Measurements from ENCODE around the gene ABI1.
A peak's percentile ranks its signal among the peaks of the same experiment; 100 is the strongest.

Gene ABI1

DNA sequence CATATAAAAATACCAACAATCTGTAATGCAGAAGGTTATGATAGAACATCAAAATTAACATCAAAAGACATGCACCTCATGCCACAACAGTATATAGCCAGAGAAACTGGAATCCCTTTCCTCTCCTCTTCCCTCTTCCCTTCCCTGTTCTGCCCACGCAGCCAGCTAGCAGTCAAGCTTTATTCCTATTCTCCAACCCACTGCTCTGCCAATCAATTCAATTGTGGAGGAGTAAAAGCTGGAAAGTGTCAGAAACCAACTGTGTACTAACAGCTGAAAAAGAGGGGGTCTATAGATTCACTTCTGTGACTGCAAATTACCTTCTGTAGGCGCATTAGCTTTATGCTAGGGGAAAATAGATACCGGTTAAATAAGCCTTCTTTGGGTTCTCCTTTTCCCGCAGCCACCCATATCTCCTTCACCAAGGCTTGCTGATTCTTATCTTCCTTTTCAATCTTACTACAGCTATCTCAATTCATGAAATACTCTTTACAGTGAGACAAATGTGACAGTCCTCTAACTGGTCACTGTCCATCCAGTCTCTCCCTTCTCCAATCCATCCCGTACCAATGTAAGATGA is 16.3 kb downstream of the ABI1 start:
- TF ChIP-seq, protein P1, sequence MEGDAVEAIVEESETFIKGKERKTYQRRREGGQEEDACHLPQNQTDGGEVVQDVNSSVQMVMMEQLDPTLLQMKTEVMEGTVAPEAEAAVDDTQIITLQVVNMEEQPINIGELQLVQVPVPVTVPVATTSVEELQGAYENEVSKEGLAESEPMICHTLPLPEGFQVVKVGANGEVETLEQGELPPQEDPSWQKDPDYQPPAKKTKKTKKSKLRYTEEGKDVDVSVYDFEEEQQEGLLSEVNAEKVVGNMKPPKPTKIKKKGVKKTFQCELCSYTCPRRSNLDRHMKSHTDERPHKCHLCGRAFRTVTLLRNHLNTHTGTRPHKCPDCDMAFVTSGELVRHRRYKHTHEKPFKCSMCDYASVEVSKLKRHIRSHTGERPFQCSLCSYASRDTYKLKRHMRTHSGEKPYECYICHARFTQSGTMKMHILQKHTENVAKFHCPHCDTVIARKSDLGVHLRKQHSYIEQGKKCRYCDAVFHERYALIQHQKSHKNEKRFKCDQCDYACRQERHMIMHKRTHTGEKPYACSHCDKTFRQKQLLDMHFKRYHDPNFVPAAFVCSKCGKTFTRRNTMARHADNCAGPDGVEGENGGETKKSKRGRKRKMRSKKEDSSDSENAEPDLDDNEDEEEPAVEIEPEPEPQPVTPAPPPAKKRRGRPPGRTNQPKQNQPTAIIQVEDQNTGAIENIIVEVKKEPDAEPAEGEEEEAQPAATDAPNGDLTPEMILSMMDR (IDR thresholded peaks at IDR 0.05; ENCODE audit: low read depth, low read length, missing control alignments) = no peak
- H3K4me3 ChIP-seq (ENCODE audit: low read depth, low read length) = no peak overlapping the region
- in situ Hi-C loops (cut with HindIII; ENCODE audit: low sequenced_read_pairs) = loop anchor here (5.0 kb wide), 1 partner anchor 87 kb away; no protein-coding TSS in a partner anchor
- DNase-seq (ENCODE audit: low read depth) = no peak

DNA sequence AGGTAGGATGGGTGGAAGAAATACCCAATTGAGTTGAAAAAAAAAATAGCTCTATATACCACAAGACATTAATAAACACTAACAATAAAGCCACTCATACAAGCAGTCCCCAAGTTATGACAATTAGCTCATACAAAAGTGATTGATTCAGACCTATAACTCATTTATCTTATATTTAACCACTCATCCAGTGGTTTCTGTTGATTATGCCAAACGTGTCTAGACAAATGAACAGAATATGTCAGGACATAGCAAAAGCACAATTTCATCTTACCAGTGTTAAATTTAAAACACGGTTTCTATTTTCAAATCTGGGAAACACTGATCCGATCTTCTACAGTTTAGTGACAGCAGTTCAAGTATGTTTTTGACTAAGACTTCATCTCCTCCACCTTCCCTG is 17.0 kb downstream of the ABI1 start:
- in situ Hi-C loops (cut with HindIII; ENCODE audit: low sequenced_read_pairs) = loop anchor here (5.0 kb wide), 1 partner anchor 86 kb away; no protein-coding TSS in a partner anchor
- DNase-seq (ENCODE audit: low read depth) = no peak
- TF ChIP-seq, protein P1 (IDR thresholded peaks at IDR 0.05; ENCODE audit: low read depth, low read length, missing control alignments) = no peak
- no peak overlapping the region for H3K4me3 ChIP-seq (ENCODE audit: low read depth, low read length)

DNA sequence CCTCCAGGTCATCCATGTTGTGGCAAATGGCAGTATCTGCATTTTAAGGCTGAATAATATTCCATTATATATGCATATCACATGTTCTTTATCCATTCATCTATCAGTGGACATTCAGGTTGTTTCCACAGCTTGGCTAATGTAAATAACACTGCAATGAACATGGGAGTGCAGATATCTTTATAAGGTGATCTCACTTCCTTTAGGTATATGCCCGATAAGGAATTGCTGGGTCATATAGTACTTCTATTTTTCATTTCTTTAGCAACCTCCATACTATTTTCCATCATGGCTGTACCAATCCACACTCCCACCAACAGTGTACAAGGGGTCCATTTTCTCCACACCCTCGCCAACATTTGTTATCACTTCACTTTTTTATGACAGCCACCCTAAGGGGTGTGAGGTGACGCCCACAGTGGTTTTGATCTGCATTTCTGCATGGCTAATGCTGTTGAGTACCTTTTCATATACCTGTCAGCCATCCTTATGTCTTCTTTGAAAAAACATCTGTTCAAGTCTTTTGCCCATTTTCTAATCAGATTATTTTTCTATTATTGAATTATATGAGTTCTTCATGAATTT is 18.9 kb downstream of the ABI1 start:
- H3K4me3 ChIP-seq (ENCODE audit: low read depth, low read length) = no peak overlapping the region
- in situ Hi-C loops (cut with HindIII; ENCODE audit: low sequenced_read_pairs) = loop anchor here (5.0 kb wide), 1 partner anchor 85 kb away; no protein-coding TSS in a partner anchor
- DNase-seq (ENCODE audit: low read depth) = no peak
- TF ChIP-seq, protein P1 (IDR thresholded peaks at IDR 0.05; ENCODE audit: low read depth, low read length, missing control alignments) = no peak

DNA sequence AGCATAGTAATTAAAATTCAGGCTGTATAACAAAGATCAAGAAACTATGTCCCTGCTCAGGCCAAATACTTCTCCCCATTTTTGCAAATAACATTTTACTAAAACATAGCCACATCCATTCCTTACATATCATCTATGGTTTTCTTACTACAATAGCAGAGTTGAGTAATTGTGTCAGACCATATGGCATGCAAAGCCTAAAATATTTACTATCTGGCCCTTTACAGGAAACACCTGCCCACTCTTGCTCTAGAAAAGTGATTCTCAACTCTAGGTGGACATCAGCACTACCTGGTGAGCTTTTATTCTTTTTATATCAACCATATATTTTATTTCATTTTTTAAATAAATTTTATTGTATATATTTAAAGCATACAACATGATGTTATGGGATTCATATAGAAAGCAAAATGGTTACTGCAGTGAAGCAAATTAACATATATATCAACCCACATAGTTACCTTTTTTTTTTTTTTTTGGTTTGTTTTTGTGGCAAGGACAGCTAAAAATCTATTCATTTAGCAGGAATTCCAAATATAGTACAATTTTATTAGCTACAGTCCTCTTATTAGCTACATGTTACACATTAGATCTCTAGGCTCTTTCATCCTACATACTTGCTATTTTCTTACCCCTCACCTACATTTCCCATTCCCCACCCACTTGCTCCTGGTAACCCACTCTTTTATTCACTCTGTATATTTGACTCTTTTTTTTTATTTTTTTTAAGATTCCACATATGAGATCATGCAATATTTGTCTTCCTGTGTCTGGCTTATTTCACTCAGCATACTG is 19.6 kb downstream of the ABI1 start:
- TF ChIP-seq, protein P1 (IDR thresholded peaks at IDR 0.05; ENCODE audit: low read depth, low read length, missing control alignments) = no peak
- in situ Hi-C loops (cut with HindIII; ENCODE audit: low sequenced_read_pairs) = loop anchor here (5.0 kb wide), 1 partner anchor 84 kb away; no protein-coding TSS in a partner anchor

DNA sequence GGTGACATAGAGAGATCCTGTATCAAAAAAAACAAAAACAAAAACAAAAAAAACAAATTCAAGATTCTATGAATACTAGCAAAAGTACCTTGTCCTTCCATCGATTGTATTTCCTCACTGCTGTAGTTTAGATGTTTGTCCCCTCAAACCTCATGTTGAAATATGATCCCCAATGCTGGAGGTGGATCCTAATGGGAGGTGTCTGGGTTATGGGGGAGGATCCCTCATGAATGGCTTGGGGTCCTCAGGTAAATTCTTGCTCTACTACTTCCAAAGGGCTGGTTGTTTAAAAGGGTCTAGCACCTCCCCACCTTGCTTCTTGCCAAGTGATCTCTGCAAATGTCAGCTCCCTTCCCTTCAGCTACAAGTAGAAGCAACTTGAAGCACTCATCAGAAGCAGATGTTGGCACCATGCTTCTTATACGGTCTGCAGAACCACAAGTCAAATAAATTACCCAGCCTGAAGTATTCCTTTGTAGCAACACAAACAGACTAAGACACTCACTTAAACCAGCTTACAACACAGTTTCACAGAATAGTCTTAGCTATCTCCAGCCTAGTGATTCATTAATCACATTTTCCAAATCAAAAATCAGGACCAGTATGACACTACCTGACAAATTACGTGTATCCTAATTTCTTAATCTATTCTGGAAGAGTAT is 20.7 kb downstream of the ABI1 start:
- TF ChIP-seq, protein P1 (IDR thresholded peaks at IDR 0.05; ENCODE audit: low read depth, low read length, missing control alignments) = no peak
- peak; percentile 13 for DNase-seq (ENCODE audit: low read depth)
- in situ Hi-C loops (cut with HindIII; ENCODE audit: low sequenced_read_pairs) = loop anchor here (5.0 kb wide), 1 partner anchor 83 kb away; no protein-coding TSS in a partner anchor
- H3K4me3 ChIP-seq (ENCODE audit: low read depth, low read length) = no peak overlapping the region

More for the DNA sequence above, 19.6 kb downstream of the ABI1 start:
- no peak overlapping the region for H3K4me3 ChIP-seq (ENCODE audit: low read depth, low read length)
- no peak for DNase-seq (ENCODE audit: low read depth)

DNA sequence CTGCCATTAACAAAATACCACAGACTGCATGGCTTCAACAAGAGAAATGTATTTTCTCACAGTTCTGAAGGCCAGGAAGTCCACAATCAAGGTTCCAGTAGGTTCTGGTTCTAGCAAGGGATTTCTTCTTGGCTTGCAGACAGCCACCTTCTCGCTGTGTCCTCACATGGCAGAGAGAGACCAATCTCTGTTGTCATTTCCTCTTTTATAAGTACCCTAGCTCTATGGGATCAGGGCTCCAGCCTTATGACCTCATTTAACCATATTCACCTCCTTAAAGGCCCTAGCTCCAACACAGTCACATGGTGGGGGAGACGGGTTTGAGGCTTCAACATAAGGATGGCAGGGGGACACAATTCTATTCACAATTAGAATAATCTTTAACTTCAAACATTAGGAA is 23.6 kb downstream of the ABI1 start:
- TF ChIP-seq, protein P1 (IDR thresholded peaks at IDR 0.05; ENCODE audit: low read depth, low read length, missing control alignments) = no peak
- no peak overlapping the region for H3K4me3 ChIP-seq (ENCODE audit: low read depth, low read length)
- DNase-seq (ENCODE audit: low read depth) = no peak
- in situ Hi-C loops (cut with HindIII; ENCODE audit: low sequenced_read_pairs) = no loop called here

Measured in astrocyte of the cerebellum (primary cell).